ENCODE data around the gene KBTBD4.
A peak's percentile ranks its signal among the peaks of the same experiment; 100 is the strongest.
"Not testable (repeated sequence)": the region's sequence is repeated elsewhere in the genome, so short reads cannot be mapped to it uniquely, and the experiment has no call there.

Gene KBTBD4

GRCh38 chr11:47560426-47560825 lies 18.3 kb downstream of the KBTBD4 start:
- no peak for DNase-seq (ENCODE audit: low read depth in 2 of 2)

GRCh38 chr11:47558695-47559094 lies 20.1 kb downstream of the KBTBD4 start:
- DNase-seq (ENCODE audit: low read depth in 2 of 2), result no peak

GRCh38 chr11:47557004-47557403 lies 21.8 kb downstream of the KBTBD4 start:
- not testable (repeated sequence) for DNase-seq (ENCODE audit: low read depth in 2 of 2)

GRCh38 chr11:47553406-47553743 lies 25.4 kb downstream of the KBTBD4 start:
- no peak for DNase-seq (ENCODE audit: low read depth in 2 of 2)

GRCh38 chr11:47552566-47553405 lies 26.0 kb downstream of the KBTBD4 start, which contains the start of gene CELF1:
Gene CELF1, minus strand, starts transcription at chr11:47553132. Its CDS starts 53,609 bp downstream, at chr11:47499523.
- DNase-seq (ENCODE audit: low read depth in 2 of 2), result peak; percentile 83 to 90

- peak in 1 of 2 donors; percentile 7 for DNase-seq (ENCODE audit: low read depth in 2 of 2)
These were observed 26.7 kb downstream of the KBTBD4 start for GRCh38 chr11:47552056-47552565.

GRCh38 chr11:47551086-47551485 lies 27.7 kb downstream of the KBTBD4 start:
- DNase-seq (ENCODE audit: low read depth in 2 of 2), result no peak

- no peak for DNase-seq (ENCODE audit: low read depth in 2 of 2)
These were observed 28.3 kb downstream of the KBTBD4 start for GRCh38 chr11:47550288-47551047.

- not testable (repeated sequence) for DNase-seq (ENCODE audit: low read depth in 2 of 2)
These were observed 32.5 kb downstream of the KBTBD4 start for GRCh38 chr11:47546274-47546673.

- DNase-seq (ENCODE audit: low read depth in 2 of 2), result no peak
These were observed 33.5 kb downstream of the KBTBD4 start for GRCh38 chr11:47545298-47545697.

- no peak for DNase-seq (ENCODE audit: low read depth in 2 of 2)
These were observed 37.7 kb downstream of the KBTBD4 start for GRCh38 chr11:47541070-47541469.

GRCh38 chr11:47539681-47540039 lies 39.1 kb downstream of the KBTBD4 start:
- DNase-seq (ENCODE audit: low read depth in 2 of 2), result no peak

GRCh38 chr11:47538741-47539565 lies 39.8 kb downstream of the KBTBD4 start:
- DNase-seq (ENCODE audit: low read depth in 2 of 2), result no peak

GRCh38 chr11:47536915-47537314 lies 41.9 kb downstream of the KBTBD4 start:
- DNase-seq (ENCODE audit: low read depth in 2 of 2), result no peak

- DNase-seq (ENCODE audit: low read depth in 2 of 2), result no peak
These were observed 44.0 kb downstream of the KBTBD4 start for GRCh38 chr11:47534704-47535251.

- DNase-seq (ENCODE audit: low read depth in 2 of 2), result no peak
These were observed 45.0 kb downstream of the KBTBD4 start for GRCh38 chr11:47533690-47534151.

GRCh38 chr11:47532597-47533213 lies 46.1 kb downstream of the KBTBD4 start:
- DNase-seq (ENCODE audit: low read depth in 2 of 2), result no peak

- no peak for DNase-seq (ENCODE audit: low read depth in 2 of 2)
These were observed 47.1 kb downstream of the KBTBD4 start for GRCh38 chr11:47531666-47532065.

GRCh38 chr11:47530721-47531120 lies 48.0 kb downstream of the KBTBD4 start:
- DNase-seq (ENCODE audit: low read depth in 2 of 2), result not testable (repeated sequence)

- no peak for DNase-seq (ENCODE audit: low read depth in 2 of 2)
These were observed 48.8 kb downstream of the KBTBD4 start for GRCh38 chr11:47529951-47530350.

GRCh38 chr11:47527186-47527585 lies 51.6 kb downstream of the KBTBD4 start:
- no peak for DNase-seq (ENCODE audit: low read depth in 2 of 2)
